NCI-H1105 (cell line): ENCODE results near the gene TRIM68.

Experiments used
- DNase-seq: peaks from one replicate; lab custom pipeline; 2025; lab: John Stamatoyannopoulos, UW

The TRIM68 gene

GRCh38 chr11:4606231-4607015, 1.6 kb downstream of the TRIM68 start:
- peak; percentile 16 for DNase-seq

- no peak for DNase-seq
These were observed 3.0 kb downstream of the TRIM68 start for GRCh38 chr11:4605057-4605456.

- no peak for DNase-seq
These were observed 14.3 kb downstream of the TRIM68 start, which contains the start of gene OR52I1 for GRCh38 chr11:4593739-4594138. Gene OR52I1 (plus strand): TSS chr11:4594039. CDS start chr11:4594039, 0 bp downstream.

- DNase-seq, result no peak
These were observed 19.0 kb downstream of the TRIM68 start for GRCh38 chr11:4589017-4589416.

GRCh38 chr11:4581443-4581842, 26.6 kb downstream of the TRIM68 start, which contains the start of gene OR52I2:
Gene OR52I2 (plus strand): TSS chr11:4581743.
- DNase-seq, result no peak

GRCh38 chr11:4580124-4580523, 27.9 kb downstream of the TRIM68 start:
- DNase-seq, result no peak

GRCh38 chr11:4578624-4579023, 29.4 kb downstream of the TRIM68 start:
- DNase-seq, result no peak

- DNase-seq, result peak; percentile 60
These were observed 30.3 kb downstream of the TRIM68 start for GRCh38 chr11:4577761-4578160.

- no peak for DNase-seq
These were observed 31.2 kb downstream of the TRIM68 start for GRCh38 chr11:4576880-4577279.

- DNase-seq, result no peak
These were observed 39.0 kb downstream of the TRIM68 start for GRCh38 chr11:4569075-4569474.

GRCh38 chr11:4565371-4565770, 42.7 kb downstream of the TRIM68 start:
- no peak for DNase-seq

GRCh38 chr11:4560467-4560866, 47.6 kb downstream of the TRIM68 start:
- DNase-seq, result no peak

- no peak for DNase-seq
These were observed 48.2 kb downstream of the TRIM68 start for GRCh38 chr11:4559527-4560440.

GRCh38 chr11:4551346-4551979, 56.6 kb downstream of the TRIM68 start:
- DNase-seq, result no peak
